ENCODE results near the gene PIBF1. TPM values are rescaled to one million over a fixed set of nuclear protein-coding genes. Genes with fewer than 3 reads are reported as not detected.
"Not testable (repeated sequence)": the region's sequence is repeated elsewhere in the genome, so short reads cannot be mapped to it uniquely, and the experiment has no call there.

PIBF1 gene
- total RNA-seq, 8 experiments from 2014 or later, result 15.7 to 39.3 (median 23.6) TPM

GRCh38 chr13:72839831-72840426, 58.0 kb downstream of the PIBF1 start:
- Histone ChIP-seq H3K27ac (no peak overlapping the region), H3K4me3 (no peak overlapping the region), H3K4me1 (replicated peaks in 1 of 2) (no peaks in the 10 kb centered on the region)
- 83 to 100% (median 83%) methylated on average over 1 of the region's 1 CpG; no CpG with 5 or more reads in 7 of the 10 experiments for WGBS, 10 experiments
- in situ Hi-C loops (cut with MboI; ENCODE audit: low pct_unique_long_range_greater_than_20kb in 2 of 9, low sequenced_read_pairs in 9 of 9, unreplicated experiment in 9 of 9), result loop anchor here in 1 of 9 experiments (25.0 kb wide), 1 partner anchor 872 kb away; no protein-coding TSS in a partner anchor
- ATAC-seq (replicated peaks in 6 of 8), result peak in 5 of 8 experiments; percentile 41 to 89 (median 80)

GRCh38 chr13:72842991-72843390, 61.1 kb downstream of the PIBF1 start:
- no peak overlapping the region for H3K27ac ChIP-seq
- no peaks in the 10 kb centered on the region for H3K4me1 ChIP-seq (replicated peaks in 1 of 2)
- 92 to 100% (median 96%) methylated on average over 4 to 6 of the region's 6 CpGs; no CpG with 5 or more reads in 1 of the 10 experiments for WGBS, 10 experiments
- no peak overlapping the region for H3K4me3 ChIP-seq
- ATAC-seq (replicated peaks in 6 of 8), result no peak
- in situ Hi-C loops (cut with MboI; ENCODE audit: low pct_unique_long_range_greater_than_20kb in 2 of 9, low sequenced_read_pairs in 9 of 9, unreplicated experiment in 9 of 9), result loop anchor here in 1 of 9 experiments (25.0 kb wide), 1 partner anchor 869 kb away; no protein-coding TSS in a partner anchor

- 100% methylated on average over 1 of the region's 2 CpGs; no CpG with 5 or more reads in 7 of the 10 experiments for WGBS, 10 experiments
- not testable (repeated sequence) for H3K27ac ChIP-seq; ATAC-seq (replicated peaks in 6 of 8); H3K4me1 ChIP-seq (replicated peaks in 1 of 2); H3K4me3 ChIP-seq
- in situ Hi-C loops (cut with MboI; ENCODE audit: low pct_unique_long_range_greater_than_20kb in 2 of 9, low sequenced_read_pairs in 9 of 9, unreplicated experiment in 9 of 9), result loop anchor here in 1 of 9 experiments (25.0 kb wide), 1 partner anchor 867 kb away; no protein-coding TSS in a partner anchor
Observed at GRCh38 chr13:72845148-72845547, 63.2 kb downstream of the PIBF1 start.

GRCh38 chr13:72849571-72849970, 67.6 kb downstream of the PIBF1 start:
- Histone ChIP-seq H3K4me1 (replicated peaks in 1 of 2) (no peaks in the 10 kb centered on the region), H3K27ac (no peak overlapping the region), H3K4me3 (no peak overlapping the region)
- in situ Hi-C loops (cut with MboI; ENCODE audit: low pct_unique_long_range_greater_than_20kb in 2 of 9, low sequenced_read_pairs in 9 of 9, unreplicated experiment in 9 of 9), result loop anchor here in 1 of 9 experiments (25.0 kb wide), 1 partner anchor 863 kb away; no protein-coding TSS in a partner anchor
- 83 to 100% (median 100%) methylated on average over 1 of the region's 1 CpG; no CpG with 5 or more reads in 2 of the 10 experiments for WGBS, 10 experiments
- ATAC-seq (replicated peaks in 6 of 8), result no peak

- WGBS, 10 experiments, result 70 to 100% (median 90%) methylated on average over 1 to 6 of the region's 18 CpGs; no CpG with 5 or more reads in 1 of the 10 experiments
- H3K27ac ChIP-seq, result no peak overlapping the region
- H3K4me3 ChIP-seq, result no peak overlapping the region
- H3K4me1 ChIP-seq (replicated peaks in 1 of 2), result no peaks in the 10 kb centered on the region
- in situ Hi-C loops (cut with MboI; ENCODE audit: low pct_unique_long_range_greater_than_20kb in 2 of 9, low sequenced_read_pairs in 9 of 9, unreplicated experiment in 9 of 9), result no loop called here
- ATAC-seq (replicated peaks in 6 of 8), result no peak
Observed at GRCh38 chr13:72850959-72851677, 69.2 kb downstream of the PIBF1 start.

- in situ Hi-C loops (cut with MboI; ENCODE audit: low pct_unique_long_range_greater_than_20kb in 2 of 9, low sequenced_read_pairs in 9 of 9, unreplicated experiment in 9 of 9), result no loop called here
- Histone ChIP-seq H3K4me3 (no peak overlapping the region), H3K4me1 (replicated peaks in 1 of 2) (no peaks in the 10 kb centered on the region), H3K27ac (no peak overlapping the region)
- WGBS, 10 experiments, result 80 to 100% methylated on average over 1 to 2 of the region's 3 CpGs; no CpG with 5 or more reads in 8 of the 10 experiments
- ATAC-seq (replicated peaks in 6 of 8), result no peak
Observed at GRCh38 chr13:72851678-72852014, 69.7 kb downstream of the PIBF1 start.

GRCh38 chr13:72852207-72852606, 70.3 kb downstream of the PIBF1 start:
- Histone ChIP-seq H3K4me1 (replicated peaks in 1 of 2) (no peaks in the 10 kb centered on the region), H3K27ac (no peak overlapping the region), H3K4me3 (no peak overlapping the region)
- ATAC-seq (replicated peaks in 6 of 8), result no peak
- in situ Hi-C loops (cut with MboI; ENCODE audit: low pct_unique_long_range_greater_than_20kb in 2 of 9, low sequenced_read_pairs in 9 of 9, unreplicated experiment in 9 of 9), result no loop called here
- 97 to 100% (median 100%) methylated on average over 1 to 8 of the region's 12 CpGs; no CpG with 5 or more reads in 4 of the 10 experiments for WGBS, 10 experiments

- 91 to 100% (median 100%) methylated on average over 1 of the region's 1 CpG; no CpG with 5 or more reads in 1 of the 10 experiments for WGBS, 10 experiments
- H3K27ac ChIP-seq, result no peak overlapping the region
- in situ Hi-C loops (cut with MboI; ENCODE audit: low pct_unique_long_range_greater_than_20kb in 2 of 9, low sequenced_read_pairs in 9 of 9, unreplicated experiment in 9 of 9), result no loop called here
- no peak overlapping the region for H3K4me3 ChIP-seq
- ATAC-seq (replicated peaks in 6 of 8), result no peak
- no peaks in the 10 kb centered on the region for H3K4me1 ChIP-seq (replicated peaks in 1 of 2)
Observed at GRCh38 chr13:72853000-72853399, 71.1 kb downstream of the PIBF1 start.

- Histone ChIP-seq H3K4me3 (no peak overlapping the region), H3K4me1 (replicated peaks in 1 of 2) (no peaks in the 10 kb centered on the region), H3K27ac (no peak overlapping the region)
- WGBS, 10 experiments, result 0 to 100% (median 91%) methylated on average over 1 to 9 of the region's 9 CpGs
- ATAC-seq (replicated peaks in 6 of 8), result peak in 2 of 8 experiments; percentile 80 to 89
- in situ Hi-C loops (cut with MboI; ENCODE audit: low pct_unique_long_range_greater_than_20kb in 2 of 9, low sequenced_read_pairs in 9 of 9, unreplicated experiment in 9 of 9), result no loop called here
Observed at GRCh38 chr13:72864142-72865011, 82.4 kb downstream of the PIBF1 start.

GRCh38 chr13:72868229-72868628, 86.3 kb downstream of the PIBF1 start:
- 80 to 100% (median 100%) methylated on average over 1 of the region's 1 CpG; no CpG with 5 or more reads in 2 of the 10 experiments for WGBS, 10 experiments
- H3K27ac ChIP-seq, result no peak overlapping the region
- in situ Hi-C loops (cut with MboI; ENCODE audit: low pct_unique_long_range_greater_than_20kb in 2 of 9, low sequenced_read_pairs in 9 of 9, unreplicated experiment in 9 of 9), result no loop called here
- ATAC-seq (replicated peaks in 6 of 8), result no peak
- no peak overlapping the region for H3K4me3 ChIP-seq
- no peaks in the 10 kb centered on the region for H3K4me1 ChIP-seq (replicated peaks in 1 of 2)

GRCh38 chr13:72875233-72875632, 93.3 kb downstream of the PIBF1 start:
- H3K4me3 ChIP-seq, result no peak overlapping the region
- H3K27ac ChIP-seq, result no peak overlapping the region
- H3K4me1 ChIP-seq (replicated peaks in 1 of 2), result no peaks in the 10 kb centered on the region
- in situ Hi-C loops (cut with MboI; ENCODE audit: low pct_unique_long_range_greater_than_20kb in 2 of 9, low sequenced_read_pairs in 9 of 9, unreplicated experiment in 9 of 9), result no loop called here
- WGBS, 10 experiments, result 88 to 100% (median 96%) methylated on average over 1 to 2 of the region's 2 CpGs; no CpG with 5 or more reads in 4 of the 10 experiments
- no peak for ATAC-seq (replicated peaks in 6 of 8)

GRCh38 chr13:72884101-72884500, 102.2 kb downstream of the PIBF1 start:
- Histone ChIP-seq H3K4me3 (no peak overlapping the region), H3K27ac (no peak overlapping the region), H3K4me1 (replicated peaks in 1 of 2) (no peaks in the 10 kb centered on the region)
- in situ Hi-C loops (cut with MboI; ENCODE audit: low pct_unique_long_range_greater_than_20kb in 2 of 9, low sequenced_read_pairs in 9 of 9, unreplicated experiment in 9 of 9), result no loop called here
- ATAC-seq (replicated peaks in 6 of 8), result no peak
- 83 to 100% (median 96%) methylated on average over 1 to 2 of the region's 2 CpGs; no CpG with 5 or more reads in 1 of the 10 experiments for WGBS, 10 experiments
